ENCODE data around the gene BCAS1.

The BCAS1 gene

GRCh38 chr20:53896647-53897046, 173.7 kb downstream of the BCAS1 start:
- no peak for DNase-seq
- Histone ChIP-seq H3K9me3 (no peaks in the 10 kb centered on the region), H3K4me3 (ENCODE audit: low read depth, low read length) (no peak overlapping the region), H3K4me1 (peaks cover 19% of the 10 kb centered on the region), H3K27me3 (no peaks in the 10 kb centered on the region), H3K36me3 (no peaks in the 10 kb centered on the region)
- no peak for TF ChIP-seq CTCF (IDR thresholded peaks at IDR 0.05; ENCODE audit: low read depth, low read length)

- no peak for DNase-seq
- no peaks in the 10 kb centered on the region for H3K27me3 ChIP-seq
- peaks cover 17% of the 10 kb centered on the region for H3K4me1 ChIP-seq
- TF ChIP-seq CTCF (IDR thresholded peaks at IDR 0.05; ENCODE audit: low read depth, low read length), result no peak
- no peak overlapping the region for H3K4me3 ChIP-seq (ENCODE audit: low read depth, low read length)
- H3K36me3 ChIP-seq, result no peaks in the 10 kb centered on the region
- H3K9me3 ChIP-seq, result no peaks in the 10 kb centered on the region
These were observed 174.4 kb downstream of the BCAS1 start for GRCh38 chr20:53896041-53896440.

- Histone ChIP-seq H3K4me1 (peaks cover 15% of the 10 kb centered on the region), H3K27me3 (no peaks in the 10 kb centered on the region), H3K36me3 (no peaks in the 10 kb centered on the region), H3K9me3 (no peaks in the 10 kb centered on the region), H3K4me3 (ENCODE audit: low read depth, low read length) (no peak overlapping the region)
- no peak for DNase-seq
- no peak for TF ChIP-seq CTCF (IDR thresholded peaks at IDR 0.05; ENCODE audit: low read depth, low read length)
These were observed 175.0 kb downstream of the BCAS1 start for GRCh38 chr20:53895385-53895755.

DNA sequence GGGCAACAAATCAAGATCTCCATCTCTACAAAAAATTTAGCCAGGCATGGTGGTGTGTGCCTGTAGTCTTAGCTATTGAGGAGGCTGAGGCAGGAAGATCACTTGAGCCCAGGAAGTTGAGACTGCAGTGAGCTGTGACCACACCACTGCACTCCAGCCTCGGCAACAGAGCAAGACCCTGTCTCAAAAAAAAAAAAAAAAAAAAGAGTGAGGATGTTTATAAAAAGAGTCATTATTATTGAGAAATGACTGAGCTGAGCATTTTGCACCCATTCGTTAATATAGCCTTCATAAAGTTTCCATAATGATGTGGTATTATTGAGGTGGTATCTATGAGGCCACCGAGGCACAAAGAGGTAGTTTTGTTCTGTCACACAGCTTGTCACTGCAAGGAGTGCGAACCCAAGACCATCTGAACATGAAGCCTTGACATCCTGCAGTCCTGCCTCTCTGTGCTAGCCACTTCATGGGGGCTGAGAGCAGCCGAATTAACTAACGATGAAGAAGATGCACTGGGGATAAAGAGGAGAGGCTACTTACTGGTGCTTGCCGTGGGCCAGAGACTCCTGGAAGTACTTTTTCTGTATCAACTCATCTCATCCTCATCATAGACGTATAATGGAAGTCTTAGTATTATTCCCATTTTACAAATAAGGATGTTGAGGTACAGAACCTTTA, 175.5 kb downstream of the BCAS1 start:
- no peak for TF ChIP-seq CTCF (IDR thresholded peaks at IDR 0.05; ENCODE audit: low read depth, low read length)

More for the DNA sequence above, 175.5 kb downstream of the BCAS1 start:
- DNase-seq, result no peak
- Histone ChIP-seq H3K4me1 (peaks cover 15% of the 10 kb centered on the region), H3K27me3 (no peaks in the 10 kb centered on the region), H3K4me3 (ENCODE audit: low read depth, low read length) (no peak overlapping the region), H3K36me3 (no peaks in the 10 kb centered on the region), H3K9me3 (no peaks in the 10 kb centered on the region)
